DMS153 treated with DMSO at 0.1 percent for 48 hours (cell line): ENCODE measurements around the gene SRPK2.
"Not testable (repeated sequence)": the region's sequence is repeated elsewhere in the genome, so short reads cannot be mapped to it uniquely, and the experiment has no call there.

Source experiments
- DNase-seq: peaks from one replicate; lab custom pipeline; 2025; ENCODE audit not compliant: unreplicated experiment; lab: John Stamatoyannopoulos, UW

The SRPK2 gene

GRCh38 chr7:105305633-105306032 is 83.1 kb downstream of the SRPK2 start:
- DNase-seq = no peak

- no peak for DNase-seq
These were observed 84.5 kb downstream of the SRPK2 start for GRCh38 chr7:105304040-105304895.

GRCh38 chr7:105300587-105300986 is 88.1 kb downstream of the SRPK2 start:
- DNase-seq = not testable (repeated sequence)

- no peak for DNase-seq
These were observed 90.3 kb downstream of the SRPK2 start for GRCh38 chr7:105298439-105298894.

GRCh38 chr7:105297985-105298384 is 90.7 kb downstream of the SRPK2 start:
- DNase-seq = no peak

- no peak for DNase-seq
These were observed 91.4 kb downstream of the SRPK2 start for GRCh38 chr7:105297309-105297708.

GRCh38 chr7:105296491-105296890 is 92.2 kb downstream of the SRPK2 start:
- DNase-seq = no peak

GRCh38 chr7:105295596-105296352 is 92.9 kb downstream of the SRPK2 start:
- no peak for DNase-seq

GRCh38 chr7:105294482-105294881 is 94.2 kb downstream of the SRPK2 start:
- DNase-seq = not testable (repeated sequence)

GRCh38 chr7:105289704-105290103 is 99.0 kb downstream of the SRPK2 start:
- DNase-seq = no peak

GRCh38 chr7:105286441-105286840 is 102.3 kb downstream of the SRPK2 start:
- no peak for DNase-seq

GRCh38 chr7:105285118-105285874 is 103.4 kb downstream of the SRPK2 start:
- DNase-seq = no peak

- no peak for DNase-seq
These were observed 104.7 kb downstream of the SRPK2 start for GRCh38 chr7:105284014-105284413.

- DNase-seq = no peak
These were observed 106.8 kb downstream of the SRPK2 start for GRCh38 chr7:105281966-105282365.

GRCh38 chr7:105279688-105280007 is 109.1 kb downstream of the SRPK2 start:
- DNase-seq = no peak

- no peak for DNase-seq
These were observed 109.6 kb downstream of the SRPK2 start for GRCh38 chr7:105278973-105279687.

- DNase-seq = no peak
These were observed 110.2 kb downstream of the SRPK2 start for GRCh38 chr7:105278565-105278964.

- no peak for DNase-seq
These were observed 111.4 kb downstream of the SRPK2 start for GRCh38 chr7:105277341-105277740.

GRCh38 chr7:105270117-105270516 is 118.6 kb downstream of the SRPK2 start:
- DNase-seq = no peak

GRCh38 chr7:105269397-105269796 is 119.3 kb downstream of the SRPK2 start:
- DNase-seq = peak; percentile 4
